GM19025 (cell line): ENCODE measurements around the gene KCNK10.

ENCODE experiments used
- ATAC-seq: cut with Tn5 transposase; IDR thresholded peaks from one replicate; pipeline ENCODE4 v1.9.1; 2021; ENCODE audit warnings: mild to moderate bottlenecking, low read depth, moderate library complexity; ENCODE audit not compliant: unreplicated experiment

Gene KCNK10

DNA sequence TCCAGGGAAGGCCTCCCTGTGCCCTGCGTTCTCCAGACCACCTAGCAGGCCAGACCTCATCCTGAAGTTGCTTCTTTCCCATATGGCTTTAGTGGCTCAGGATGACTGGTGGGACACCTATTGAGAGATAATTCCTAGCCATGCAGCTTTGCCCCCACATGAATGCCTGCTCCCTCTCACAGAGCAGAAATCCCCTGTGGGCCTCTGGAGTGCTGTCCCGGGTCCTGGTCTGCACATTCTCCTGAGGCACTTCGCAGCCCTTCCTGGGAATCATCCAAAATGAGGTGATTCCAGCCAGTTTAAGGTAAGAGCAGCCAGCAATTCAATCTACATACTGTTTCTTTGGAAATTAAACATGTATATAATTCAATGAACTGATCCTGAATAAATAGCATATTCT is 182.2 kb downstream of the KCNK10 start:
- ATAC-seq: no peak

DNA sequence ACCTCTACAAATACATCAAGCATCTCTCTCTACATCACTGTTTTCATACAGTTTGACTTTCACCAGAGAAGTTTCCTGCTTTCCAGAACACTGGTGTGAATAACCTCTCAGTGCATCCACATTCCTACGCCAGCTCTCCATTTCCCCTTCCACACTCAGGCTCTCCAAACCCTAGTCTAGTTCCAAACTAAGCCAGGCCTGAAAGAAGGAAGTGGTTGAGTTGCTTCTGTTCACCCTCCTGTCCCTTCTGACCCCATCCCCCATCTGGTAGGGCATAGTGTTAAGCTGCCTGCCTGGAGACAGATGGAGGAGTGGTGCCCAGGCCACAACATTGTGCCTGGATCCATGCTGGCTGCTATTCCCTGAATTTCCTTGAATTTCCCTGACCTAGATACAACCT is 185.7 kb downstream of the KCNK10 start:
- ATAC-seq: no peak
